Activated CD4-positive, CD25-positive, alpha-beta regulatory T cell treated with anti-CD3 and anti-CD28 coated beads, Interleukin-2, amount 50 U/mL, for 24 hours (primary cell): Measurements from ENCODE around the gene FMNL1.
A peak's percentile ranks its signal among the peaks of the same experiment; 100 is the strongest.
"Not testable (repeated sequence)": the region's sequence is repeated elsewhere in the genome, so short reads cannot be mapped to it uniquely, and the experiment has no call there.

Experiments
- ATAC-seq, 2 donors: fragments of 150-1000 bp; cut with Tn5 transposase; one replicate each; pipeline ENCODE4 v1.10.0; 2021; ENCODE audit warnings: mild to moderate bottlenecking in 1 of 2, moderate library complexity in 1 of 2

Gene FMNL1

GRCh38 chr17:45235416-45236281 lies 14.0 kb downstream of the FMNL1 start:
- ATAC-seq, result peak; percentile 58 to 71

- ATAC-seq, result no peak
Observed at GRCh38 chr17:45236282-45236606, 14.6 kb downstream of the FMNL1 start.

- ATAC-seq, result no peak
Observed at GRCh38 chr17:45237686-45238085, 16.0 kb downstream of the FMNL1 start.

- no peak for ATAC-seq
Observed at GRCh38 chr17:45238155-45238774, 16.6 kb downstream of the FMNL1 start.

GRCh38 chr17:45240905-45241327 lies 19.2 kb downstream of the FMNL1 start:
- no peak for ATAC-seq

- no peak for ATAC-seq
Observed at GRCh38 chr17:45241328-45242028, 19.8 kb downstream of the FMNL1 start.

- ATAC-seq, result no peak
Observed at GRCh38 chr17:45242029-45242414, 20.3 kb downstream of the FMNL1 start.

- no peak for ATAC-seq
Observed at GRCh38 chr17:45243750-45244149, 22.1 kb downstream of the FMNL1 start.

GRCh38 chr17:45244725-45245656 lies 23.3 kb downstream of the FMNL1 start:
- ATAC-seq, result no peak

GRCh38 chr17:45246338-45246737 lies 24.7 kb downstream of the FMNL1 start:
- no peak for ATAC-seq

- ATAC-seq, result no peak
Observed at GRCh38 chr17:45246861-45247428, 25.3 kb downstream of the FMNL1 start.

GRCh38 chr17:45247429-45248131 lies 25.9 kb downstream of the FMNL1 start:
- ATAC-seq, result peak; percentile 91 to 92

GRCh38 chr17:45248132-45248957 lies 26.7 kb downstream of the FMNL1 start:
- ATAC-seq, result peak; percentile 75 to 81

- ATAC-seq, result no peak
Observed at GRCh38 chr17:45251931-45252330, 30.2 kb downstream of the FMNL1 start.

- ATAC-seq, result not testable (repeated sequence)
Observed at GRCh38 chr17:45253237-45253636, 31.6 kb downstream of the FMNL1 start.

GRCh38 chr17:45253879-45254278 lies 32.2 kb downstream of the FMNL1 start:
- no peak for ATAC-seq

GRCh38 chr17:45255358-45255757 lies 33.7 kb downstream of the FMNL1 start:
- ATAC-seq, result no peak

GRCh38 chr17:45256114-45256966 lies 34.7 kb downstream of the FMNL1 start:
- peak in 1 of 2 donors; percentile 15 for ATAC-seq

GRCh38 chr17:45257115-45257514 lies 35.4 kb downstream of the FMNL1 start:
- ATAC-seq, result no peak

- no peak for ATAC-seq
Observed at GRCh38 chr17:45258981-45259380, 37.3 kb downstream of the FMNL1 start.
